Fibroblast of skin of scalp (primary cell): ENCODE measurements around the gene SSNA1.

ENCODE experiments used
- DNase-seq: peaks from one replicate; pipeline ENCODE4 v3.0.0-alpha.2; 2013

Gene SSNA1

GRCh38 chr9:137221506-137222111 lies 33.1 kb downstream of the SSNA1 start:
- DNase-seq, result no peak

GRCh38 chr9:137222190-137223077 lies 34.0 kb downstream of the SSNA1 start, which contains the start of gene RNF208:
Gene RNF208, minus strand, starts transcription at chr9:137222240. Its CDS starts 1,028 bp downstream, at chr9:137221212.
- DNase-seq, result no peak

- peak; percentile 99 for DNase-seq
These were observed 34.8 kb downstream of the SSNA1 start for GRCh38 chr9:137223078-137223970.

- no peak for DNase-seq
These were observed 36.6 kb downstream of the SSNA1 start, which contains the start of gene CYSRT1 for GRCh38 chr9:137224830-137225694. Gene CYSRT1, plus strand, starts transcription at chr9:137225174. Its CDS starts 448 bp downstream, at chr9:137225622.

- no peak for DNase-seq
These were observed 37.3 kb downstream of the SSNA1 start for GRCh38 chr9:137225699-137226331.

GRCh38 chr9:137226338-137227053 lies 38.0 kb downstream of the SSNA1 start:
- DNase-seq, result no peak

GRCh38 chr9:137227054-137227852 lies 38.8 kb downstream of the SSNA1 start, which contains the start of gene RNF224:
Gene RNF224, plus strand, starts transcription at chr9:137227502. Its CDS starts 834 bp downstream, at chr9:137228336.
- DNase-seq, result peak; percentile 61

GRCh38 chr9:137227853-137228505 lies 39.5 kb downstream of the SSNA1 start:
- DNase-seq, result no peak

- DNase-seq, result no peak
These were observed 40.1 kb downstream of the SSNA1 start for GRCh38 chr9:137228506-137228967.

GRCh38 chr9:137228968-137229896 lies 40.8 kb downstream of the SSNA1 start:
- no peak for DNase-seq

GRCh38 chr9:137229903-137230704 lies 41.6 kb downstream of the SSNA1 start:
- DNase-seq, result no peak

- DNase-seq, result no peak
These were observed 42.4 kb downstream of the SSNA1 start, which contains the start of gene SLC34A3 for GRCh38 chr9:137230705-137231371. Gene SLC34A3, plus strand, starts transcription at chr9:137230901. Its CDS starts 802 bp downstream, at chr9:137231703.

- no peak for DNase-seq
These were observed 43.0 kb downstream of the SSNA1 start for GRCh38 chr9:137231372-137232039.

- no peak for DNase-seq
These were observed 43.6 kb downstream of the SSNA1 start for GRCh38 chr9:137232101-137232500.

GRCh38 chr9:137232510-137232909 lies 44.0 kb downstream of the SSNA1 start:
- DNase-seq, result no peak
